Measurements from ENCODE around the gene RASAL1.

The RASAL1 gene

DNA sequence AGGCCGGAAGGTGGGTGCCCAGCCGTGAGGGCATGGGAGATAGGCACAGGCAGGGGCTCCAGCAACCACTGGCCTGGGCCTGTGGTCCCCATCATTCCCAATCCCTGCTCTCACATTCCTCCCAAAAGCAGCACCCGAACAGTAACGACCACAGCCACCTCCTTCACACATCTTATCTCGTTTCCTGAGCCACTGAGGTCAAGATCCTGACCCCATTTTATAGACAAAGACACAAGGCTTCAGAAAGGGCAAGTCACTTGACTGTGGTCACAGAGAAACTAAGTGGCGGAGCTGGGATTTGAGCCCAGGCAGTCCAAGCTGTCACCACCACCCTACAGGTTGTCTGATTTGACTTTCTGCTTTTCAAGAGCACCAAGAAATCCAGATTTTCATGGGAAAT, 40.2 kb downstream of the RASAL1 start:
- DNase-seq: no peak

DNA sequence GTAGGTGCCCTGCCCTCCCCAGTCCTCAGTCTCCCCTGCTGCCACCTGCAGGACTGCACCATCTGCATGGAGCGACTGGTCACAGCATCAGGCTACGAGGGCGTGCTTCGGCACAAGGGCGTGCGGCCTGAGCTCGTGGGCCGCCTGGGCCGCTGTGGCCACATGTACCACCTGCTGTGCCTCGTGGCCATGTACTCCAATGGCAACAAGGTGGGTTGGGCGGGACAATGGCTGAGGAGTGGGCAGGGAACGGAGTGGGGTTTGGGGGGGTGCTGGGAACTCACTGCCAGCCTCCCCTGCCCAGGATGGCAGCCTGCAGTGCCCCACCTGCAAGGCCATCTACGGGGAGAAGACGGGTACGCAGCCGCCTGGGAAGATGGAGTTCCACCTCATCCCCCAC, 40.8 kb downstream of the RASAL1 start:
- DNase-seq: no peak

DNA sequence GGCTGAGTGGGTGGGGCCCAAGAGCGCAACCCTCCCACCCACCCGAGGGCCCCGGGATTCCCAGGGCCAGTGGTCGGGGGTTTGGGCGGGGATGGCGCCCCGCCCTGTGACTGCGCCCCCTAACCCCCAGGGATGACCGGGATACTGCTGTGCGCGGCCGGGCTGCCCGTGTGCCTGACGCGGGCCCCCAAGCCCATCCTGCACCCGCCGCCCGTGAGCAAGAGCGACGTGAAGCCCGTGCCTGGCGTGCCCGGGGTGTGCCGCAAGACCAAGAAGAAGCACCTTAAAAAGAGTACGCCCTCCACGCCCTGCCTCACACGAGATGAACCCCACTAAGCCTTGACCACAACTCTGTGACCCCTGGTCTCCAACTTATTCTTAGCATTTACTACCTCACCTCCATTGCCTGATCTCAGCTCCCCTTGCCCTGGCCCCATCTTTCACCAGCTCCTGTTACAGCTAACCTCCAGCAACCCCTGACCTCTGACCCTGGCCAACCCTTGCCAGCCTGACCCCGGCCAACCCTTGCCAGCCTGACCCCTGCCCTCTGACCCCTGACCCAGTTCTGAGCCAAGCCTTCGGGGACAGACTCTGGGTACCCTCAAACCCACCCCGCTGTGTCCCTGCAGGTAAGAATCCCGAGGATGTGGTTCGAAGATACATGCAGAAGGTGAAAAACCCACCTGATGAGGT, 42.0 kb downstream of the RASAL1 start:
- DNase-seq: no peak

DNA sequence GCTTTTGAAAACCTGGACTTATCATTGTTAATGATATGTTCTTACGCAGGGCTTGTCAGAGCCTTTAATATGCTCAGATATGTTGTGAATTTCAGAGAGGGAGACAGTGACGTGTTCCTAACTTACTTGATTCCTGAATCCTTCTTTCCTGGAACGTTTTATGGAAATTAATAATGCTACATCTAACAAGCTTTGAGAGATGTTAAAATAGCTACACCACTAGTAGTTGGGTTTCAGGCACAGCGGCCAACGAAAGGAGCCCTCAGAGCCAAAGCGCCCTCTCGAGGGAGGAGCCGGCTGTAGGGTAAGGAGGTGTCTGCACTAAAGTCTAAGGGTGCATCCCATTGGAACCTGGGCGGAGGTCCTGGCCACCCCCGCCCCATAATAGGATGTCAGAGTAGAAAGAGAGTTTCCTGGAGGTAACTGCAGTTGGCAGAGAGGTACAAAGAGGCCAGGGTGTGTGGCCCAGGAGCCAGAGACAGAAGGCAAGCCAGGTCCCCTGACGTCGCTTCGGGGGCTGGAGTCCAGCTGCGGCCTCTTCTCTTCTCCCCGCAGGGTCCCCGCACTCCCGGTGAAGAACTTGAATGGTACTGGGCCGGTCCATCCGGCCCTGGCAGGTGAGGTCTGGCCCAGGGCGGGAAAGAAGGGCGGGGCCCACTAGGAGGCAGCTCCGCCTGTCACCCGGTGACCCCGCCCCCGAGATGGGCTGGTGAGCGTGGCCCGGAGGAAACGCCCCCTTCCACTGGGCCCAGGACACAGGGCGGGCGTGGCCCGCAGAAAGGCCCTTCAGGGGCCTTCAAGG, 42.8 kb downstream of the RASAL1 start:
- peak; percentile 65 for DNase-seq

DNA sequence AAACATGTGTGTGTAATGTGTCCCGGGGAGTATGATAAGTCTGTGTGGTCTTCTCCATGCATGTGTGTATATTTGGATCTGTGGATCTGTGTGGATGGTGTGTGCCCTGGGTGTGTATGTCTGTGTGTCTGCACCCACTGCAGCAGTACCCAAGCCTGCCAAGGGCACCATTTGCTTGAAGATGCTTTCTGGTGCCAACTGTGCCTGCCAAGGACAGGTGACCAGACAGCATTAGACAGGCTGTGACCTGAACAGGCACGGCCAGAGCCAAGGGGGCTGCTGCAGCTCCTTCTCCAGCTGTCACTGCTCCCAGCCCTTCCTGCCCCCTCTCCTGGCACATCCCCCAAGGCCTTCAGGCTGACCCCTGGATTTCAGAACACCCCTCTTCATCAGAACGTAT, 44.1 kb downstream of the RASAL1 start:
- DNase-seq: no peak

DNA sequence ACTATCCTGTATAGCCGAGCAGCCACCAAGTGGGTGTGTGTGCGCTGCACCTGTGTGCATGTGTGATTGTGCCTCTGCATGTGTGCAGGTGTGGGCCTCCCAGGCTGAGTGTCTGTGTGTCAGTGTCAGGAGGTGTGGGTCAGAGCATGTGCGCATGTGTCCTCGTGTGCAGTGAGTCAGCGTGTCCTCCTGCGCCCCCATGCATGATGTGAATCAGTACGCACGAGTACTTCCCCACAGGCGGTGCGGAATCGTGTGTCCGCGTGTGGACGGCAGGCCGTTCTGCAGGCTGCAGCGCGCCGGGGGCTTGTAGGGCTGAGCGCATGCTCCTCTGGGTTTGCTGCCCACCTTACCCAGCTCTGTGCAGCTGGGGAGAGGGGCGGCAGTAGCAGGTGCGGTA, 44.8 kb downstream of the RASAL1 start:
- DNase-seq: no peak

DNA sequence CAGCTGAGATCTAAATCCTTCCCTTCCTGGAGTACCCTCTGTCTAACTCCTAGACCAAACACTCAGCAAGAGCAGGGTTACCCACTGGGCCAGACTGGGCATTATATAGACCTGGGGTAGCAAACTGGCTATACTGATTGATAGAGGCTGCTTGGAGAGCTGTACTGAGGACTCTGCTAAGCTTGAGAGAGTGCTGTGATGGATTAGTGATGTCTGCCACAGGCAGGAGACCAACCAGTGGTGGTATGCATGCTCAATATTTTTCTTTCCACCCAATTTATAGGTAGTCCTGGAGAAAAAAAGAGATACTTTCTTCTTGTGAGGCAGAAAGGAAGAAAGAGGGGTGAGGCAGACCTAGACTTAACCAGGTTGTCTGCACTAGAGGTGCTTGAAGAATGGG, 45.7 kb downstream of the RASAL1 start:
- DNase-seq: no peak

DNA sequence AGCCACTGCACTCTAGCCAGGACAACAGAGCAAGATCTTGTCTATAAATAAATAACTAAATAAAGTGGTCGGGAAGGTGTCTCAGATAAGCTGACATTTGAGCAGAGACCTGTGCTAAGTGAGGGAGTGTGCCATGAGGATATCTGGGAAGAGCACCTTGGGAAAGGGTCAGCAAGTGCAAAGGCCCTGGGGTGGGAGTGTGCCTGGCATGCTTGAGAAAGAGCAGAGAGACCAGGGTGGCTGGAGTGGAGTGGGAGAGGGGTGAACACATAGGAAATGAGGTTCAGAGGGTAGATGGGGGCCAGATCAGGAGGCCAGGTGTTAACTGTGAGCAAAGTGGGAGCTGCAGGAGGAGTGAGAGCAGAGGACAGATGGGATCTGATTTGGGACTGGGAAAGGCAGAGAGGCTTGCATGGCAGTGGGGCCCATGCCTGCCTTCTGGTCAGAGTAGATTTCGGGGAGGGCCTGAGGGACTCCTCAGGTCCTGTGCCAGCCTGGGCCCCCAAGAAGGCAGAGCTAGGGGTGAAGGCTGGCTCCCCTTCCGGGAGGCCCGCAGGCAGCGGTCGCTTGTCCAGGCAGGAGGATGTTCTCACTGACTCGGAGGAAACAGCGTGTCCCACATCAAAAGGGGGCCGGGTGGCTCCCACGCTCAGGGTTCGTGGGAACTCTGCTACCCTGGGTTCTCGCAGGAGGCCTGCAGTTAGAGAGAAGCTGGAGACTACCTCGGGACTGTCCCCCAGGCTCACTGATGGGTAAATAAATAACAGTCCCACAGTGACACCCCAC, 46.4 kb downstream of the RASAL1 start:
- no peak for DNase-seq

DNA sequence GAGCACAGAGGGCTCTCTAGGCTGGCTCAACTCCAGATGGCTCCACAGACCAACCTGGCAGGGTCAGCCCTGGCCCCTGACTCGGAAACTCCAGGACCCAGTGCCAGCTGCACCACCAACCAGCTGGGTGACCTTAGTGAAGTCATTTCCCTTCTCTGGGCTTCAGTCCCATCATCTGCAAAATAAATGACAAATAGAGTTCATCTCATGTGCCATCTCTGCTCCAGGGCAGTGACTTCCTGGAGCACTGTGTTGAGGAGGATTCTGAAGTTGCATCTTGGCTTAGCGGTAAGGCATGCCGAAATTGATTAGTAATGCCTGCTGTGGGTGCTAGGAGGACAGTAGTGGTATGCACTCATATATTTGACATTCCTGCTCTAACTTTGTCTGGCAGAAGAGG, 47.5 kb downstream of the RASAL1 start:
- DNase-seq: no peak

DNA sequence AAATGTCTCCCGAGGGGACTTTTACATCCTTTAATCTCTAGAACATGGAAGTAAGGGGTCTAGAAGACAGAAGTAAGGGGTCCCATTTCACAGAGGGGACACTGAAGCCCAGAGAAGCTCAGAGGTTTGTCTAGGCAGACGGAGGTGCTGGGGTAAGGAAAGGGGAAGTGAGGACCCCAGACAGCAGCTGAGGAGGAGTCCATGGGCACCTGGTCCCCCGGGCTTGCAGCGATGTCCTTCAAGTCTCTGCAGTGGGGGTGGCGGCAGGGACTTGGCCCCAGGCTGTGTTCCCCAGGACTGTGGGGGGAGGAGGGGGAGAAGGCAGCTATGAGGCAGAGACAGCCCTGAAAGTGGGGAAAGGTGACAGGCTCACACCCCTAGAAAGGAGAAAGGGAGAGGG, 48.4 kb downstream of the RASAL1 start:
- no peak for DNase-seq

DNA sequence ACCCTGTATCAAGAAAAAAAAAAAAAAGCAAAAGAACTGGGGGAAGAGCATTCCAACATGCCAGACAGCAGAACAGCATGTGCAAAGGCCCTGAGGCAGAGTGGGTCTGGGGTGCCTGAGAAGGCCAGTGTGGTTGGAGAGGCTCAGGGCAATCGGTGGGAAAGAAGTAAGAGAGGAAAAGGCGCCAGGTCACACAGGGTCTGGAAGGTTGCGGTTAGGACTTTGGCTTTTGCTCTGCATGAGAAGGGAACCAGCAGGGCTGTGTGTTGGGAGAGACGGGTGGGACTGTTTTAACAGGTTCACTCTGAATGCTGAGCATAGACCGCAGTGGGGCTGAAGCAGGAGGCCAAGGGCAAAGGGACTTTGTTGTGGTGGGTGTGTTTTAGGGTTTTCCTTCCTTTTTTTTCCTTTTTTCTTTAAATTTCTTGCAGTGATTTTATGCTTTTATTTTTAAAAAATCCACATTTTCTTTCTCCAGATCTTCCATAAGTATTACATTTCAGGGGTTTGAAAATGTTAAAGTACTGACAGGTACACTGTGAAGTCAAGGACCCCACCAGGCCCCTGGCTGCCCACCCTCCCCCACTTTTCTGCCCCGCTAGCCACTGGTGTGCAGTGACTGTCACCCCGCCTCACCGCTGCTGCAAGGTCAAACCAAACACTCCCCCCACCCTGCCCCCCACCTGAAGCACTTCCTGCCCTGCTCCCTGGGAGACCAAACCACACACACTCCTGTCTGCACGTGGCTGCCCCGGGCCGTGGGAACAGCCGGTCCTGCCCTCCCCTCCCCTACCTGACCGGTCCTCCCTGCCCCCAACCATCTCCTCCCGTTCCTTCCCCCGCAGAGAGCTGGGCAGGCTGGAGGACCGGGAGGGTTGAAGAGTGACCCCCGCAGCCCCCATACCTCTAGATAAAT, 49.1 kb downstream of the RASAL1 start:
- no peak for DNase-seq

DNA sequence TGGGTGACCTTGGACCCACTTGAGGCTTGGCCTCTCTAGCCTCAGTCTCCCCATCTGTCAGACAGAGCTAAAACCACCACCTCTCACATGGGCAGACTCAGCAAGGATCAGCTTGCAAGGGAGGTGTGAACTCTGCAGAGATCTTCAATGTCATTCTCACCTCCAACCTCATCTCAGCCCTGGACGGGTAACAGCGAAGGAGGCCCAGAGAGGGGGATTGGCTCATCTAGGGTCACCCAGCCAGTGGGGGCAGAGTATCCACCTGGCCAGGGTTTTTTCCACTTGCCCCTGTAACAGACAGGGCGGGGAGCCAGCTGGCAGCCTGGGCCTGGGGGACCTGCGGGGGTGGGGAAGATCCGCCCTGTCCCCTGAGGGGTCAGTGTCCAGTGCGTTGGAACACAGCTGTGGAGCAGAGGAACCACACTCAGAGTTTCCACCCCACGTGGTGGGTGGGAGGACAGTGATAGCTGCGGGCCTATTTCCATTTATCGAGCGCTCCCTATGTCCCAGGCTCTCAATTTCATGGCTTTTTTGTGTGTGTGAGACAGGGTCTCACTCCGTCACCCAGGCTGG, 51.6 kb downstream of the RASAL1 start:
- no peak for DNase-seq

DNA sequence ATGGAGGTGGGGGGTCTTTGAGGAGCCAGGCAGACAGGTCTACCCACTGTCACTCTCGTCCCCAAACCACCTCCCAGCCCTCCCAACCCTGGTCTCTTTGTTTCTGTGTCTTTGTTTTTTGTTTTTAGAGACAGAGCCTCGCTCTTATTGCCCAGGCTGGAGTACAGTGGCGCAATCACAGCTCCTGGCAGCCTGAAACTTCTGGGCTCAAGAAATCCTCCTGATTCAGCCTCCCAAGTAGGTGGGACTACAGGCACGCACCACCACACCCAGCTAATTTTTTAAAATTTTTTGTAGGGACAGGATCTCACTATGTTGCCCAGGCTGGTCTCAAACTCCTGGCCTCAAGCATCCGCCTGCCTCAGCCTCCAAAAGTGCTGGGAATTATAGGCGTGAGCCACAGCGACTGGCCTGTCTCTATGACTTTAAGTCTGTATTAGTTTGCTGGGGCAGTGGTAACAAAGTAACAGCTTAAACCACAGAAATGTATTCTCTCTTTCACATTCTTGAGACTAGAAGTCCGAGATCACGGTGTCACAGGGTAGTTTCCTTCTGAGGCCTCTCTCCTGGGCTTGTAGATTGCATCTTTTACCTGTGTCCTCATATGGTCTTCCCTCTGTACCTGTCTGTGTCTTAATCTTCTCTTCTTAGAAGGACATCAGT, 52.9 kb downstream of the RASAL1 start:
- no peak for DNase-seq

DNA sequence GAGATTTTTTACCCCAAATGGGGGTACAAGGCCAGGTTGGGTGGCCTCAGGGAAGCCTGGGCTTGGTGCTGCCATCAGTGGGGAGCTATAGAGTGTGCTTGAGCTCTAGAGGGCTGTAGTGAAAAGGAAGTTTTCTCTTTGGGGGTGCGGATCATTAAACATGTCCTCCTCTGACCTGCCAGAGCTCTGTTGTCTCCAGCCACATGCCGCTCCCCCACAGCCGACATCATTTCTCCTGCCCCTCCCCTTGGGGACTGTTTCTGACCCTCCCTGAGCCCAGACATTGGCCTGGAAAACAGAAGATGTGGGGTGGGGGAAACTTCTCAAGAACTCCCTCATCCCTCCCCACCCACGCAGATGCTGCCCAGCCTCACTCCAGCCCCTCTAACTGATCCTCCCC, 53.7 kb downstream of the RASAL1 start:
- DNase-seq: no peak

DNA sequence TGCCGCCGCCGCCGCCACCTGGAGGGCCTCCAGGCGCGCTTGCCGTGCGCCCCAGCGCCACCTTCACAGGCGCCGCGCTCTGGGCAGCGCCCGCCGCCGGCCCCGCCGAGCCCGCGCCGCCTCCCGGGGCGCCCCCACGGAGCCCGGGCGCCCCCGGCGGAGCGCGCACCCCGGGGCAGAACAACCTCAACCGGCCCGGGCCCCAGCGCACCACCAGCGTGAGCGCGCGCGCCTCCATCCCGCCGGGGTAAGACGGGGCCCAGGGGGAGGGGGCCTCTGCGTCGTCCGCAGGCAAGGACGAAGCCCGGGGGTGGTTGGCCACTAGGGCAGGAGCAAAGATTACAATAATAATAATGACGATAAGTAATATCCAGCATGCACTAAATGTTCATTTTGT, 57.7 kb downstream of the RASAL1 start:
- no peak for DNase-seq

DNA sequence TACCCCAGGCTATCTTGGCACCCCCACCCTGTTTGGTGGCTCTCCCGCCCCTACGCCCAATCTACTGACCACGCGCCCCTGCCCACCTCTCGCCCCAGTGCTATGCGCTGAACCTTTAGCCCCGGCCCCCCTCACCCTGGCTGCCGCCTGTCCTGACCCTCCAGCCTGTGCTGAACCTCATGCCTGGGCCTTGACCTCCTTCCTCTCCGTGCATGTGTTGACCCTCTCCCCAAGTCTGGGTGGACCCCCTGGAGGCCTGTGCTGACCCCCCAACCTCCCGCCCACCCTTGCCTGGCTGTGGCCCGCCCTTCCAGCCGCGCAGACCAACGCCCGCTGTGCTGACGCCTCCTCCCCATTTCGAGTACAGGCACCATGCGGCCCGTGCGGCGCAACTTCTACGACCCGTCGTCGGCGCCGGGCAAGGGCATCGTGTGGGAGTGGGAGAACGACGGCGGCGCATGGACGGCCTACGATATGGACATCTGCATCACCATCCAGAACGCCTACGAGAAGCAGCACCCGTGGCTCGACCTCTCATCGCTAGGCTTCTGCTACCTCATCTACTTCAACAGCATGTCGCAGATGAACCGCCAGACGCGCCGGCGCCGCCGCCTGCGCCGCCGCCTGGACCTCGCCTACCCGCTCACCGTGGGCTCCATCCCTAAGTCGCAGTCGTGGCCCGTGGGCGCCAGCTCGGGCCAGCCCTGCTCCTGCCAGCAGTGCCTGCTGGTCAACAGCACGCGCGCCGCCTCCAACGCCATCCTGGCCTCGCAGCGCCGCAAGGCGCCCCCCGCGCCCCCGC, 58.3 kb downstream of the RASAL1 start:
- DNase-seq: no peak

DNA sequence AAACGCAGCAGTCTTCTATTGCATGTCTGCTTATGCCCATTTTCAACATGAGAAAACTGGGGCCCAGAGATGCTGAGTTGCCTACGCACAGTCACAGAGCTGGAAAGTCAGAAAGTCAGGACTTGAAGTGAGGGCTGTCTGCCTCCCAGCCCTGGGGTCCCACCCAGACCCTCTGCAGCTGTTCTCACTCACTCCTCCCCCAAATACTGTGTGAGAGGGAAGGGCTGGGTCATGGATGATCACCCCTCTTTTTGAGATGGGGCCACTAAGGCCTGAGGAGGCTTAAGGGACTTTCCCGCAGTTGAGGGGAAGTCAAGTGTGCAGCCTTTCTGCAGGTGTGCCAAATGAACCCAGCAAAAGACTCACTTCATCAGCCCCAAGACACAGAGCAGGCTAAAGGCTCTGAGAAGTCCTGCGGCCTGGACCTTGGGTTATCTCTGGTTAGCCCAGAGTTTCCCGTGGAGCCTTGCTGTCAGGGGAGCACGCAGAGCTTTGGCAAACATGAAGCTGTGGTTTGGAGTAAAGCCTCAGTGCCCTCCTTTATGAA, 60.4 kb downstream of the RASAL1 start:
- no peak for DNase-seq

DNA sequence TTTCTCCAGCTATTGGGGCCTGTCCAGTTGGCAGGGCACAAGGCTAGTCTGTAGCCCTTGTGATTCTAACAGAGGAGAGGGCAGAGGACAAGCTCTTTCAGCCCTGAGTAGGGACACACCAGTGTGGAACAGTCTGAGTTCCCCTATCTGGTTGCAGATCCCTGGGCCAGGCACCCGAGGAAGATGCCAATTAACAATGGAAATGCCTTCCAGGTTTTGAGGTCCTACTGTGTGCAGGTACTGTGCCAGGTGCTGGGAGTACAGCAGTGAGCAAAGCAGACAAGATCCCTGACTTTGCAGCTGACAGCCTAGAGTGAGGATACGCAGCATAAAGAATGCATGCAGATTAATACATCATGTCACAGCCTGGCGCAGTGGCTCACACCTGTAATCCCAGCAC, 62.0 kb downstream of the RASAL1 start:
- no peak for DNase-seq

DNA sequence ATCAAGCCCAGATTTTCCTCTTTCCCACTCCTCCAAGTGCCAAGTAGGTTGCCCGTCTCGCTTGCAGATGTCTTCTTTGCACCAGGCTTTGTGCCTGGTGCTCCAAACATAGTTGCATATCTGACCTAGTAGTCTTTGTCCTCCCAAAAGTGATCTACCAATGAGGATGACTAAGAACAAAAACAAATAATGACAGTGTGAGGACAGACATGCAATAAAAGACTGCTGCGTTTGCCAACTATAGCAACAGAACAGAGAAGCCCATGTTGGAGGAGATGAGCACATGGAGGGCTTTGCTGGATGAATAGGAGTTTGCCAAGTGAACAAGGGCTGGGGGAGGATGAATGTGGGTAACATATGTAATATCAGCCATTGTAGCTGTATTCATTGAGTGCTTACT, 63.4 kb downstream of the RASAL1 start:
- DNase-seq: no peak
